ENCODE measurements around the gene LRTM1.

- TF ChIP-seq CTCF (IDR thresholded peaks at IDR 0.05; ENCODE audit: low read length) (no peak), EZH2 (IDR thresholded peaks at IDR 0.05; ENCODE audit: borderline replicate concordance, low read length) (no peak)
Measured at GRCh38 chr3:54957711-54958110, 29.9 kb upstream of the LRTM1 start.
